Dedifferentiated amniotic fluid mesenchymal stem cell (primary cell): Measurements from ENCODE around the gene EXOSC5.
A peak's percentile ranks its signal among the peaks of the same experiment; 100 is the strongest.
"Not testable (repeated sequence)": the region's sequence is repeated elsewhere in the genome, so short reads cannot be mapped to it uniquely, and the experiment has no call there.

Experiments
- DNase-seq: peaks from one replicate; pipeline ENCODE4 v3.0.0-alpha.2; 2016; ENCODE audit errors: extremely low spot score

The EXOSC5 gene

GRCh38 chr19:41397086-41398049 is at the start of gene EXOSC5, which contains the start of gene BCKDHA:
EXOSC5 (minus strand) TSS chr19:41397359; CDS start chr19:41397328, 31 bp downstream.
BCKDHA (plus strand) TSS chr19:41397818; CDS start chr19:41397828, 10 bp downstream.
- DNase-seq, result peak; percentile 100

- DNase-seq, result no peak
Measured at GRCh38 chr19:41445575-41445974, 48.4 kb upstream of the EXOSC5 start.

- no peak for DNase-seq
Measured at GRCh38 chr19:41443813-41444455, 46.8 kb upstream of the EXOSC5 start.

- no peak for DNase-seq
Measured at GRCh38 chr19:41442473-41443355, 45.6 kb upstream of the EXOSC5 start, which contains the start of gene ERICH4. ERICH4 (plus strand) TSS chr19:41443156; CDS start chr19:41443170, 14 bp downstream.

GRCh38 chr19:41441321-41441945 is 44.3 kb upstream of the EXOSC5 start:
- DNase-seq, result no peak

GRCh38 chr19:41439441-41440222 is 42.5 kb upstream of the EXOSC5 start, which contains the start of gene DMAC2:
DMAC2 (minus strand) TSS chr19:41439912; CDS start chr19:41439899, 13 bp downstream.
- DNase-seq, result peak; percentile 98

GRCh38 chr19:41437944-41438574 is 40.9 kb upstream of the EXOSC5 start:
- DNase-seq, result no peak

- DNase-seq, result no peak
Measured at GRCh38 chr19:41436674-41436951, 39.5 kb upstream of the EXOSC5 start.

GRCh38 chr19:41435936-41436673 is 38.9 kb upstream of the EXOSC5 start:
- DNase-seq, result no peak

- not testable (repeated sequence) for DNase-seq
Measured at GRCh38 chr19:41435376-41435775, 38.2 kb upstream of the EXOSC5 start.

- DNase-seq, result no peak
Measured at GRCh38 chr19:41434450-41434849, 37.3 kb upstream of the EXOSC5 start.

- DNase-seq, result no peak
Measured at GRCh38 chr19:41433171-41433570, 36.0 kb upstream of the EXOSC5 start.

- DNase-seq, result no peak
Measured at GRCh38 chr19:41431426-41432386, 34.5 kb upstream of the EXOSC5 start.

- DNase-seq, result no peak
Measured at GRCh38 chr19:41430922-41431321, 33.8 kb upstream of the EXOSC5 start.

- DNase-seq, result no peak
Measured at GRCh38 chr19:41428481-41428859, 31.3 kb upstream of the EXOSC5 start.

GRCh38 chr19:41427647-41428480 is 30.7 kb upstream of the EXOSC5 start:
- DNase-seq, result no peak

- DNase-seq, result no peak
Measured at GRCh38 chr19:41426952-41427646, 29.9 kb upstream of the EXOSC5 start, which contains the start of gene B3GNT8. B3GNT8 (minus strand) TSS chr19:41427374; CDS start chr19:41426778, 596 bp downstream.
